D721Med (cell line): Measurements from ENCODE around the gene BNC2.

Experiments
- DNase-seq: peaks from one replicate; pipeline ENCODE4 v3.0.0; 2011; ENCODE audit warnings: low spot score; ENCODE audit not compliant: insufficient read length
- FAIRE-seq: peaks from 2 replicates; lab custom pipeline; 2011; peaks lifted over from hg19 to GRCh38; lab: Jason Lieb, UNC
- CTCF ChIP-seq: IDR thresholded peaks from 2 replicates; pipeline ENCODE4 v1.5.1; 2012; ENCODE audit warnings: mild to moderate bottlenecking, control low read depth; ENCODE audit not compliant: insufficient read depth; ENCODE audit errors: missing control alignments

BNC2 gene

GRCh38 chr9:16619914-16620520 lies 250.5 kb downstream of the BNC2 start:
- TF ChIP-seq CTCF: no peak
- DNase-seq (no peak), FAIRE-seq (no peak)

- no peak for FAIRE-seq
- DNase-seq: no peak
- no peak for TF ChIP-seq CTCF
Measured at GRCh38 chr9:16619402-16619801, 251.1 kb downstream of the BNC2 start.

- DNase-seq: no peak
- no peak for TF ChIP-seq CTCF
- no peak for FAIRE-seq
Measured at GRCh38 chr9:16618524-16618923, 251.9 kb downstream of the BNC2 start.

GRCh38 chr9:16616686-16617085 lies 253.8 kb downstream of the BNC2 start:
- FAIRE-seq (no peak), DNase-seq (no peak)
- no peak for TF ChIP-seq CTCF

- DNase-seq (no peak), FAIRE-seq (no peak)
- TF ChIP-seq CTCF: no peak
Measured at GRCh38 chr9:16615451-16615850, 255.0 kb downstream of the BNC2 start.

GRCh38 chr9:16613605-16614004 lies 256.9 kb downstream of the BNC2 start:
- DNase-seq (no peak), FAIRE-seq (no peak)
- no peak for TF ChIP-seq CTCF

- no peak for DNase-seq
- FAIRE-seq: no peak
- TF ChIP-seq CTCF: no peak
Measured at GRCh38 chr9:16613051-16613450, 257.4 kb downstream of the BNC2 start.
